ENCODE results near the gene RHOBTB3. TPM values are rescaled to one million over a fixed set of nuclear protein-coding genes. Genes with fewer than 3 reads are reported as not detected.

The RHOBTB3 gene
- total and polyA plus RNA-seq, 10 of the 15 experiments (the other 5 are each of a cell fraction or from before 2014, with no cell fraction given): 3.6 to 42.8 (median 8.4) TPM

- TF ChIP-seq ZBTB4 (CRISPR knock-in tag; IDR thresholded peaks at IDR 0.05): no peak
- no peak for TF ChIP-seq ZBTB33 (IDR thresholded peaks at IDR 0.05)
- peak in 1 of 2 experiments; percentile 38; a peak in 2 of 4 replicates for TF ChIP-seq IKZF2 (IDR thresholded peaks at IDR 0.05)
- TF ChIP-seq ESRRA (IDR thresholded peaks at IDR 0.05; ENCODE audit: low read length): no peak
- no peak for TF ChIP-seq KLF5 (IDR thresholded peaks at IDR 0.05; ENCODE audit: partially characterized antibody)
- TF ChIP-seq, protein P1, sequence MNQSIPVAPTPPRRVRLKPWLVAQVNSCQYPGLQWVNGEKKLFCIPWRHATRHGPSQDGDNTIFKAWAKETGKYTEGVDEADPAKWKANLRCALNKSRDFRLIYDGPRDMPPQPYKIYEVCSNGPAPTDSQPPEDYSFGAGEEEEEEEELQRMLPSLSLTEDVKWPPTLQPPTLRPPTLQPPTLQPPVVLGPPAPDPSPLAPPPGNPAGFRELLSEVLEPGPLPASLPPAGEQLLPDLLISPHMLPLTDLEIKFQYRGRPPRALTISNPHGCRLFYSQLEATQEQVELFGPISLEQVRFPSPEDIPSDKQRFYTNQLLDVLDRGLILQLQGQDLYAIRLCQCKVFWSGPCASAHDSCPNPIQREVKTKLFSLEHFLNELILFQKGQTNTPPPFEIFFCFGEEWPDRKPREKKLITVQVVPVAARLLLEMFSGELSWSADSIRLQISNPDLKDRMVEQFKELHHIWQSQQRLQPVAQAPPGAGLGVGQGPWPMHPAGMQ (IDR thresholded peaks at IDR 0.05; ENCODE audit: borderline replicate concordance): no peak
These were observed 29.4 kb downstream of the RHOBTB3 start (continued) for GRCh38 chr5:95760273-95761191.
